IMR-90 (cell line): ENCODE measurements around the gene TMEM37. TPM values are rescaled to one million over a fixed set of nuclear protein-coding genes. Genes with fewer than 3 reads are reported as not detected.

Experiments
- ATAC-seq: fragments of 200-7000 bp; cut with Tn5 transposase; 2 replicates; pipeline ENCODE4 v1.9.1; 2020; ENCODE audit warnings: low read depth, mild to moderate bottlenecking, moderate library complexity
- BruUV-seq: library from RNA; stranded (reverse); fragments of 400-500 nt; replicated peaks from 2 replicates; lab custom pipeline; 2021; lab: Mats Ljungman, UMichigan
- CTCF ChIA-PET: fragments of 300-600 bp; formaldehyde crosslinking; extraction: SDS; loops from one replicate; lab custom pipeline; 2021; ENCODE audit warnings: antibody characterized with exemption; lab: Yijun Ruan, JAX
- POLR2A ChIA-PET: fragments of 300-600 bp; sonication (Branson Sonifier 250); formaldehyde crosslinking; loops from one replicate; lab custom pipeline; 2022; ENCODE audit warnings: antibody characterized with exemption; ENCODE audit not compliant: unreplicated experiment; lab: Charles Lee
- DNase-seq: peaks from one replicate; pipeline ENCODE4 v3.0.0; 2013
- H2AFZ ChIP-seq: replicated peaks from 2 replicates; pipeline ENCODE3; 2013; ENCODE audit warnings: low read length, mild to moderate bottlenecking; ENCODE audit not compliant: poor library complexity
- H2AK5ac ChIP-seq: 2 replicates; pipeline ENCODE4 v1.6.1; 2013; ENCODE audit warnings: low read depth, low read length, inconsistent platforms
- H2AK9ac ChIP-seq: replicated peaks from 2 replicates; pipeline ENCODE3; 2013; ENCODE audit warnings: mild to moderate bottlenecking, low read depth, low read length, moderate library complexity; ENCODE audit not compliant: poor library complexity
- H2BK120ac ChIP-seq: 2 replicates; pipeline ENCODE4 v1.6.1; 2013; ENCODE audit warnings: low read depth, low read length, inconsistent platforms
- H2BK15ac ChIP-seq: 3 replicates; pipeline ENCODE4 v1.6.1; 2013; ENCODE audit warnings: low read depth, low read length, inconsistent platforms
- H2BK20ac ChIP-seq: 2 replicates; pipeline ENCODE4 v1.6.1; 2013; ENCODE audit warnings: low read depth, mild to moderate bottlenecking, inconsistent platforms, low read length, moderate library complexity
- H2BK5ac ChIP-seq: 2 replicates; pipeline ENCODE4 v1.6.1; 2013; ENCODE audit warnings: mild to moderate bottlenecking, low read depth, low read length, inconsistent platforms; ENCODE audit not compliant: poor library complexity, severe bottlenecking
- H3K14ac ChIP-seq: replicated peaks from 2 replicates; pipeline ENCODE4 v1.6.1; 2013; ENCODE audit warnings: low read depth, low read length, inconsistent platforms
- H3K18ac ChIP-seq: 2 replicates; pipeline ENCODE4 v1.6.1; 2013; ENCODE audit warnings: low read depth, low read length, control low read depth
- H3K23ac ChIP-seq: 2 replicates; pipeline ENCODE4 v1.6.1; 2013; ENCODE audit warnings: low read depth, low read length, inconsistent platforms
- H3K27ac ChIP-seq: 2 replicates; pipeline ENCODE4 v1.5.1; 2013; ENCODE audit warnings: mild to moderate bottlenecking, control low read depth, low read length; ENCODE audit not compliant: insufficient read depth
- H3K27me3 ChIP-seq: 2 replicates; pipeline ENCODE4 v1.6.1; 2013; ENCODE audit warnings: low read length; ENCODE audit not compliant: control insufficient read depth, insufficient read depth
- H3K36me3 ChIP-seq: 2 replicates; pipeline ENCODE4 v1.6.1; 2013; ENCODE audit warnings: low read length, mixed read lengths; ENCODE audit not compliant: control insufficient read depth, insufficient read depth
- H3K4ac ChIP-seq: 2 replicates; pipeline ENCODE4 v1.6.1; 2013; ENCODE audit warnings: low read depth, low read length, inconsistent platforms
- H3K4me1 ChIP-seq: 2 replicates; pipeline ENCODE4 v1.6.1; 2013; ENCODE audit warnings: low read length, mixed read lengths; ENCODE audit not compliant: control insufficient read depth, insufficient read depth
- H3K4me2 ChIP-seq: 2 replicates; pipeline ENCODE4 v1.6.1; 2013; ENCODE audit warnings: low read depth, mild to moderate bottlenecking, control low read depth, low read length, moderate library complexity
- H3K4me3 ChIP-seq: 2 replicates; pipeline ENCODE4 v1.5.1; 2013; ENCODE audit warnings: low read depth, mild to moderate bottlenecking, control low read depth, low read length, moderate library complexity; ENCODE audit not compliant: insufficient read depth
- H3K56ac ChIP-seq: 2 replicates; pipeline ENCODE4 v1.6.1; 2013; ENCODE audit warnings: low read length, inconsistent platforms; ENCODE audit not compliant: insufficient read depth; ENCODE audit errors: extremely low read depth
- H3K79me1 ChIP-seq, 2 experiments: 2 replicates each; pipeline ENCODE4 v1.6.1; 2013; ENCODE audit warnings: low read length in 2 of 2, inconsistent platforms in 1 of 2, low read depth in 1 of 2
- H3K9ac ChIP-seq: 2 replicates; pipeline ENCODE4 v1.6.1; 2013; ENCODE audit warnings: low read depth, low read length, control low read depth
- H3K9me1 ChIP-seq: 2 replicates; pipeline ENCODE4 v1.6.1; 2013; ENCODE audit warnings: low read length, inconsistent platforms; ENCODE audit not compliant: insufficient read depth
- H3K9me3 ChIP-seq: 2 replicates; pipeline ENCODE4 v1.6.1; 2013; ENCODE audit warnings: low read length; ENCODE audit not compliant: control insufficient read depth, insufficient read depth
- H4K20me1 ChIP-seq: 2 replicates; pipeline ENCODE4 v1.6.1; 2013; ENCODE audit warnings: low read length, inconsistent platforms; ENCODE audit not compliant: insufficient read depth
- H4K5ac ChIP-seq: 2 replicates; pipeline ENCODE4 v1.6.1; 2013; ENCODE audit warnings: mild to moderate bottlenecking, low read depth, low read length, control low read depth
- H4K8ac ChIP-seq, 2 experiments: 2 replicates each; pipeline ENCODE4 v1.6.1; 2013; ENCODE audit warnings: low read depth in 2 of 2, low read length in 2 of 2, control low read depth in 1 of 2, inconsistent platforms in 1 of 2
- H4K91ac ChIP-seq: 2 replicates; pipeline ENCODE4 v1.6.1; 2013; ENCODE audit warnings: low read depth, low read length, inconsistent platforms; ENCODE audit not compliant: insufficient read depth
- CEBPB ChIP-seq: IDR thresholded peaks from 2 replicates; pipeline ENCODE4 v1.6.1; 2012; ENCODE audit warnings: low read depth, low read length, improper control_type of control experiment
- CHD1 ChIP-seq: IDR thresholded peaks from 2 replicates; pipeline ENCODE4 v1.6.1; 2012; ENCODE audit warnings: low read depth, low read length, improper control_type of control experiment
- ELK1 ChIP-seq: fragments of 150-350 bp; IDR thresholded peaks from 2 replicates; pipeline ENCODE4 v1.6.1; 2016; ENCODE audit warnings: low read depth, mild to moderate bottlenecking, low read length, moderate library complexity, borderline replicate concordance
- FOS ChIP-seq: fragments of 150-350 bp; IDR thresholded peaks from 2 replicates; pipeline ENCODE4 v1.6.1; 2016; ENCODE audit warnings: low read depth, low read length
- MAFK ChIP-seq: IDR thresholded peaks from 2 replicates; pipeline ENCODE4 v1.6.1; 2012; ENCODE audit warnings: low read depth, low read length, improper control_type of control experiment
- RCOR1 ChIP-seq: IDR thresholded peaks from 2 replicates; pipeline ENCODE4 v1.6.1; 2012; ENCODE audit warnings: mild to moderate bottlenecking, low read length, improper control_type of control experiment; ENCODE audit not compliant: insufficient replicate concordance
- SMC3 ChIP-seq: fragments of 150-350 bp; IDR thresholded peaks from 2 replicates; pipeline ENCODE4 v1.6.1; 2016; ENCODE audit warnings: low read depth, mild to moderate bottlenecking, antibody characterized with exemption, low read length, moderate library complexity
- WGBS, 2 experiments: methylation state at CpG; one replicate each; pipeline versions ENCODE4 v1.1.5 to v1.1.7; 2013; ENCODE audit warnings: missing lambda C conversion rate in 2 of 2; ENCODE audit not compliant: insufficient read length in 1 of 2; ENCODE audit errors: extremely low coverage in 2 of 2; 5-methylcytosine and 5-hydroxymethylcytosine counted together
- dilution Hi-C: fragments of 300-500 bp; cut with HindIII; formaldehyde crosslinking; loops from one replicate; pipeline ENCODE4 v1.14.3; 2018; ENCODE audit warnings: low sequenced_read_pairs; ENCODE audit not compliant: unreplicated experiment
- in situ Hi-C: fragments of 300-500 bp; cut with MboI; formaldehyde crosslinking; loops from 3 replicates; pipeline ENCODE4 v1.14.3; 2019; ENCODE audit warnings: low sequenced_read_pairs, inconsistent platforms, mixed read lengths
- intact Hi-C: fragments of 100-400 bp; cut with micrococcal nuclease; formaldehyde crosslinking; loops from 2 replicates; pipeline ENCODE4 v1.10.0; 2022
- polyA plus RNA-seq, 3 experiments: library from polyadenylated mRNA; depleted of rRNA; stranded (reverse); fragments of >200 nt; gene quantifications; 2 replicates each; pipeline ENCODE4 v1.2.3, GENCODE V29; 2012; ENCODE audit warnings: low replicate concordance in 1 of 3
- total RNA-seq: library from RNA; depleted of rRNA; stranded (reverse); fragments of >200 nt; gene quantifications from 2 replicates; pipeline ENCODE4 v1.2.3, GENCODE V29; 2012

Gene TMEM37
- total and polyA plus RNA-seq, 2 of the 4 experiments (the other 2 are of a cell fraction) = under 0.01 to 0.39 TPM

GRCh38 chr2:119430023-119430498 lies 1.6 kb upstream of the TMEM37 start:
- ATAC-seq = no peak
- DNase-seq = no peak
- H3K18ac ChIP-seq = no peak overlapping the region
- no peaks in the 10 kb centered on the region for H4K20me1 ChIP-seq
- no peak overlapping the region for H3K27ac ChIP-seq
- H3K4me3 ChIP-seq = no peak overlapping the region
- no peak overlapping the region for H2BK20ac ChIP-seq
- H3K9ac ChIP-seq = no peak overlapping the region
- H3K4me2 ChIP-seq = no peak overlapping the region
- no TSS peak for BruUV-seq
- H3K9me3 ChIP-seq = no peaks in the 10 kb centered on the region; the same call in 1 of the 2 replicates
- no peak overlapping the region for H3K56ac ChIP-seq
- dilution Hi-C loops = no loop called here
- no peak overlapping the region for H3K4ac ChIP-seq
- H2AFZ ChIP-seq = no peak overlapping the region
- POLR2A ChIA-PET = no interaction called here
- H3K9me1 ChIP-seq = no peaks in the 10 kb centered on the region
- H3K23ac ChIP-seq = no peak overlapping the region
- H4K91ac ChIP-seq = no peak overlapping the region
- peaks cover 3% of the 10 kb centered on the region; the same call in 1 of the 2 replicates for H3K4me1 ChIP-seq
- no peaks in the 10 kb centered on the region for H3K36me3 ChIP-seq
- intact Hi-C loops = no loop called here
- no peak overlapping the region for H2AK9ac ChIP-seq
- no peak overlapping the region for H4K5ac ChIP-seq
- no peak overlapping the region for H4K8ac ChIP-seq
- H2BK5ac ChIP-seq = no peak overlapping the region
- no peak overlapping the region for H3K14ac ChIP-seq
- CTCF ChIA-PET = no interaction called here
- WGBS, 2 experiments = 100% methylated on average over 1 of the region's 5 CpGs; no CpG with 5 or more reads in 1 of the 2 experiments
- H2BK15ac ChIP-seq = no peak overlapping the region
- peaks cover 70% of the 10 kb centered on the region for H3K27me3 ChIP-seq
- H3K79me1 ChIP-seq = no peaks in the 10 kb centered on the region
- TF ChIP-seq RCOR1 (no peak), MAFK (no peak), SMC3 (no peak), CEBPB (no peak), FOS (no peak), ELK1 (no peak), CHD1 (no peak)
- H2AK5ac ChIP-seq = no peak overlapping the region
- H2BK120ac ChIP-seq = no peak overlapping the region
- in situ Hi-C loops = no loop called here
